SU-DHL-6 (cell line): ENCODE data around the gene TRPV5.

Experiments
- CTCF ChIP-seq: fragments of 200-600 bp; sonication (generic); IDR thresholded peaks from one replicate; pipeline ENCODE4 v1.5.1; 2017; ENCODE audit warnings: antibody characterized with exemption, mild to moderate bottlenecking, low read length, moderate library complexity; ENCODE audit not compliant: insufficient read depth, poor library complexity, severe bottlenecking
- EZH2phosphoT487 ChIP-seq: fragments of 200-600 bp; sonication (generic), shearing (Covaris generic); conservative IDR thresholded peaks from 2 replicates; pipeline ENCODE4 v1.6.1; 2018; ENCODE audit warnings: mild to moderate bottlenecking, antibody characterized with exemption, low read length, moderate library complexity, mixed read lengths

- TF ChIP-seq CTCF: no peak
- TF ChIP-seq EZH2phosphoT487: no peak
Measured at GRCh38 chr7:142878315-142878714, 55.2 kb downstream of the TRPV5 start.
